WTC11 (cell line): Measurements from ENCODE around the gene MSANTD2. TPM values are rescaled to one million over a fixed set of nuclear protein-coding genes. Genes with fewer than 3 reads are reported as not detected.

Experiments used
- ATAC-seq: fragments of 200-7000 bp; cut with Tn5 transposase; 2 replicates; pipeline ENCODE4 v1.10.0; 2021; ENCODE audit warnings: mild to moderate bottlenecking, moderate library complexity
- CTCF ChIA-PET: fragments of 300-600 bp; sonication (Branson Sonifier 250); formaldehyde crosslinking; loops from one replicate; lab custom pipeline; 2021; ENCODE audit warnings: antibody characterized with exemption; lab: Charles Lee
- POLR2A ChIA-PET: fragments of 350-600 bp; sonication (Branson Sonifier 250); formaldehyde crosslinking; loops from one replicate; lab custom pipeline; 2021; ENCODE audit warnings: antibody characterized with exemption; lab: Charles Lee
- DNase-seq: peaks from one replicate; pipeline ENCODE4 v3.0.0; 2021; ENCODE audit warnings: low spot score
- H3K27ac Mint-ChIP-seq: 2 replicates; pipeline ENCODE4 v1.8.0; 2021; ENCODE audit warnings: mixed read lengths
- H3K27me3 Mint-ChIP-seq: 2 replicates; pipeline ENCODE4 v1.8.0; 2021; ENCODE audit warnings: low read depth, mild to moderate bottlenecking, moderate library complexity, mixed read lengths
- H3K36me3 Mint-ChIP-seq: 2 replicates; pipeline ENCODE4 v1.8.0; 2021; ENCODE audit warnings: mixed read lengths
- H3K4me1 Mint-ChIP-seq: 2 replicates; pipeline ENCODE4 v1.8.0; 2022; ENCODE audit warnings: mixed read lengths
- H3K4me3 Mint-ChIP-seq: 2 replicates; pipeline ENCODE4 v1.8.0; 2021; ENCODE audit warnings: mild to moderate bottlenecking, moderate library complexity, mixed read lengths
- H3K9me3 Mint-ChIP-seq: 2 replicates; pipeline ENCODE4 v1.8.0; 2021; ENCODE audit warnings: mixed read lengths
- GABPB1 ChIP-seq: sonication (generic); formaldehyde crosslinking; IDR thresholded peaks from 2 replicates; pipeline ENCODE4 v1.8.1; 2023; ENCODE audit warnings: mild to moderate bottlenecking, missing genetic modification reagents
- HMGA2 ChIP-seq: fragments of 250-450 bp; sonication (Bioruptor Pico); IDR thresholded peaks from 2 replicates; pipeline ENCODE4 v1.4.0; 2021; ENCODE audit warnings: mild to moderate bottlenecking, moderate library complexity
- MYBL2 ChIP-seq: sonication (generic); formaldehyde crosslinking; IDR thresholded peaks from 2 replicates; pipeline ENCODE4 v1.8.1; 2023; ENCODE audit warnings: mild to moderate bottlenecking, moderate library complexity, missing genetic modification reagents
- NFE2L1 ChIP-seq: sonication (generic); formaldehyde crosslinking; IDR thresholded peaks from 2 replicates; pipeline ENCODE4 v1.8.1; 2023; ENCODE audit warnings: missing genetic modification reagents
- SMAD4 ChIP-seq: sonication (generic); formaldehyde crosslinking; IDR thresholded peaks from 2 replicates; pipeline ENCODE4 v1.8.0; 2022; ENCODE audit warnings: mild to moderate bottlenecking, missing genetic modification reagents
- TEAD1 ChIP-seq: sonication (generic); formaldehyde crosslinking; IDR thresholded peaks from 2 replicates; pipeline ENCODE4 v1.8.0; 2022; ENCODE audit warnings: mild to moderate bottlenecking, missing genetic modification reagents
- TEAD4 ChIP-seq: sonication (generic); formaldehyde crosslinking; IDR thresholded peaks from 2 replicates; pipeline ENCODE4 v1.8.0; 2022; ENCODE audit warnings: mild to moderate bottlenecking, missing genetic modification reagents
- TP53 ChIP-seq: sonication (generic); formaldehyde crosslinking; IDR thresholded peaks from 2 replicates; pipeline ENCODE4 v1.8.1; 2023; ENCODE audit warnings: mild to moderate bottlenecking, missing genetic modification reagents
- ZBTB21 ChIP-seq: sonication (generic); formaldehyde crosslinking; IDR thresholded peaks from 2 replicates; pipeline ENCODE4 v1.8.1; 2023; ENCODE audit warnings: mild to moderate bottlenecking, missing genetic modification reagents, borderline replicate concordance
- ZNF317 ChIP-seq: sonication (generic); formaldehyde crosslinking; IDR thresholded peaks from 2 replicates; pipeline ENCODE4 v1.8.1; 2023; ENCODE audit warnings: low read depth, mild to moderate bottlenecking, moderate library complexity, missing genetic modification reagents, borderline replicate concordance
- total RNA-seq: library from RNA; stranded (reverse); gene quantifications from 3 replicates; pipeline ENCODE4 v1.2.3, GENCODE V29; 2021
- TF ChIP-seq, protein P1 (sequence below): sonication (generic); formaldehyde crosslinking; IDR thresholded peaks from 2 replicates; pipeline ENCODE4 v1.8.0; 2023; ENCODE audit warnings: missing genetic modification reagents
- TF ChIP-seq, protein P2 (sequence below): sonication (generic); formaldehyde crosslinking; IDR thresholded peaks from 2 replicates; pipeline ENCODE4 v1.8.1; 2023; ENCODE audit warnings: mild to moderate bottlenecking, missing genetic modification reagents
- TF ChIP-seq, protein P3 (sequence below): sonication (generic); formaldehyde crosslinking; IDR thresholded peaks from 2 replicates; pipeline ENCODE4 v1.8.1; 2023; ENCODE audit warnings: mild to moderate bottlenecking, missing genetic modification reagents, moderate library complexity
- TF ChIP-seq, protein P4 (sequence below): sonication (generic); formaldehyde crosslinking; IDR thresholded peaks from 2 replicates; pipeline ENCODE4 v1.8.1; 2022; ENCODE audit warnings: low read depth, missing genetic modification reagents, borderline replicate concordance
- TF ChIP-seq, protein P5 (sequence below): fragments of 250-450 bp; sonication (Bioruptor Pico); IDR thresholded peaks from 2 replicates; pipeline ENCODE4 v1.9.0; 2021; ENCODE audit warnings: mild to moderate bottlenecking
- TF ChIP-seq, protein P6 (sequence below): sonication (generic); formaldehyde crosslinking; IDR thresholded peaks from 2 replicates; pipeline ENCODE4 v1.8.1; 2022; ENCODE audit warnings: mild to moderate bottlenecking, missing genetic modification reagents, moderate library complexity, borderline replicate concordance
- TF ChIP-seq, protein P7 (sequence below): fragments of 200-600 bp; IDR thresholded peaks from 2 replicates; pipeline ENCODE4 v1.8.0; 2022; ENCODE audit warnings: antibody characterized with exemption

The MSANTD2 gene
- total RNA-seq, 1 experiment from 2014 or later: 17.5 TPM

DNA sequence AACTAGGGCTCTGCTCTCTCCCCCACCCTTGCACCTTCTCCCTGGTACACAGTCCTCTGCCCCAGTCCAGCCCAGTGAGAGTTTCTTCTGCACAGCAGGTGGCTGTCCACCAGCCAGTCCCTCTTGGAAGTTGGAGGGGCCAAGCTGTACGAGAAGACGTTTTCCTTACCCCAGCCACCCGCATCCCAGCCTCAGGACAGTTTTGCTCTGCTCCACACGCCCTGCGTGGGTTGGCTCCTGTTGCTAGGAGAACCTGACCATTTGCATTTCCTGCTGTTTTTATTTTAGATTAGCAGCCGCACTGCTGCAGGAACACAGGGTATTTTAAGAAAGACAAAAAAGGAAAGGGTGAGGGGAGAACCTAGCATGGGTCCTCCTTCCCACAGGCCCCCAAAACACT is 78.0 kb downstream of the MSANTD2 start:
- no peak for DNase-seq
- H3K36me3 Mint-ChIP-seq: no peaks in the 10 kb centered on the region
- peaks cover 66% of the 10 kb centered on the region for H3K4me1 Mint-ChIP-seq
- H3K4me3 Mint-ChIP-seq: no peak overlapping the region
- no peak for TF ChIP-seq TEAD1 (CRISPR knock-in tag)
- TF ChIP-seq, protein P1, sequence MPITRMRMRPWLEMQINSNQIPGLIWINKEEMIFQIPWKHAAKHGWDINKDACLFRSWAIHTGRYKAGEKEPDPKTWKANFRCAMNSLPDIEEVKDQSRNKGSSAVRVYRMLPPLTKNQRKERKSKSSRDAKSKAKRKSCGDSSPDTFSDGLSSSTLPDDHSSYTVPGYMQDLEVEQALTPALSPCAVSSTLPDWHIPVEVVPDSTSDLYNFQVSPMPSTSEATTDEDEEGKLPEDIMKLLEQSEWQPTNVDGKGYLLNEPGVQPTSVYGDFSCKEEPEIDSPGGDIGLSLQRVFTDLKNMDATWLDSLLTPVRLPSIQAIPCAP (CRISPR knock-in tag): no peak
- no peak for TF ChIP-seq TP53 (CRISPR knock-in tag)
- TF ChIP-seq, protein P2, sequence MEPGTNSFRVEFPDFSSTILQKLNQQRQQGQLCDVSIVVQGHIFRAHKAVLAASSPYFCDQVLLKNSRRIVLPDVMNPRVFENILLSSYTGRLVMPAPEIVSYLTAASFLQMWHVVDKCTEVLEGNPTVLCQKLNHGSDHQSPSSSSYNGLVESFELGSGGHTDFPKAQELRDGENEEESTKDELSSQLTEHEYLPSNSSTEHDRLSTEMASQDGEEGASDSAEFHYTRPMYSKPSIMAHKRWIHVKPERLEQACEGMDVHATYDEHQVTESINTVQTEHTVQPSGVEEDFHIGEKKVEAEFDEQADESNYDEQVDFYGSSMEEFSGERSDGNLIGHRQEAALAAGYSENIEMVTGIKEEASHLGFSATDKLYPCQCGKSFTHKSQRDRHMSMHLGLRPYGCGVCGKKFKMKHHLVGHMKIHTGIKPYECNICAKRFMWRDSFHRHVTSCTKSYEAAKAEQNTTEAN (CRISPR knock-in tag): no peak
- TF ChIP-seq SMAD4 (CRISPR knock-in tag): no peak
- TF ChIP-seq MYBL2 (CRISPR knock-in tag): no peak
- no peak for TF ChIP-seq HMGA2 (CRISPR knock-in tag)
- TF ChIP-seq ZNF317: no peak
- TF ChIP-seq, protein P3, sequence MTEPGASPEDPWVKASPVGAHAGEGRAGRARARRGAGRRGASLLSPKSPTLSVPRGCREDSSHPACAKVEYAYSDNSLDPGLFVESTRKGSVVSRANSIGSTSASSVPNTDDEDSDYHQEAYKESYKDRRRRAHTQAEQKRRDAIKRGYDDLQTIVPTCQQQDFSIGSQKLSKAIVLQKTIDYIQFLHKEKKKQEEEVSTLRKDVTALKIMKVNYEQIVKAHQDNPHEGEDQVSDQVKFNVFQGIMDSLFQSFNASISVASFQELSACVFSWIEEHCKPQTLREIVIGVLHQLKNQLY: no peak
- no peak for TF ChIP-seq TEAD4 (CRISPR knock-in tag)
- TF ChIP-seq GABPB1 (CRISPR knock-in tag): no peak
- no peak for TF ChIP-seq ZBTB21 (CRISPR knock-in tag)
- TF ChIP-seq, protein P4, sequence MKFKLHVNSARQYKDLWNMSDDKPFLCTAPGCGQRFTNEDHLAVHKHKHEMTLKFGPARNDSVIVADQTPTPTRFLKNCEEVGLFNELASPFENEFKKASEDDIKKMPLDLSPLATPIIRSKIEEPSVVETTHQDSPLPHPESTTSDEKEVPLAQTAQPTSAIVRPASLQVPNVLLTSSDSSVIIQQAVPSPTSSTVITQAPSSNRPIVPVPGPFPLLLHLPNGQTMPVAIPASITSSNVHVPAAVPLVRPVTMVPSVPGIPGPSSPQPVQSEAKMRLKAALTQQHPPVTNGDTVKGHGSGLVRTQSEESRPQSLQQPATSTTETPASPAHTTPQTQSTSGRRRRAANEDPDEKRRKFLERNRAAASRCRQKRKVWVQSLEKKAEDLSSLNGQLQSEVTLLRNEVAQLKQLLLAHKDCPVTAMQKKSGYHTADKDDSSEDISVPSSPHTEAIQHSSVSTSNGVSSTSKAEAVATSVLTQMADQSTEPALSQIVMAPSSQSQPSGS: no peak
- TF ChIP-seq, protein P5, sequence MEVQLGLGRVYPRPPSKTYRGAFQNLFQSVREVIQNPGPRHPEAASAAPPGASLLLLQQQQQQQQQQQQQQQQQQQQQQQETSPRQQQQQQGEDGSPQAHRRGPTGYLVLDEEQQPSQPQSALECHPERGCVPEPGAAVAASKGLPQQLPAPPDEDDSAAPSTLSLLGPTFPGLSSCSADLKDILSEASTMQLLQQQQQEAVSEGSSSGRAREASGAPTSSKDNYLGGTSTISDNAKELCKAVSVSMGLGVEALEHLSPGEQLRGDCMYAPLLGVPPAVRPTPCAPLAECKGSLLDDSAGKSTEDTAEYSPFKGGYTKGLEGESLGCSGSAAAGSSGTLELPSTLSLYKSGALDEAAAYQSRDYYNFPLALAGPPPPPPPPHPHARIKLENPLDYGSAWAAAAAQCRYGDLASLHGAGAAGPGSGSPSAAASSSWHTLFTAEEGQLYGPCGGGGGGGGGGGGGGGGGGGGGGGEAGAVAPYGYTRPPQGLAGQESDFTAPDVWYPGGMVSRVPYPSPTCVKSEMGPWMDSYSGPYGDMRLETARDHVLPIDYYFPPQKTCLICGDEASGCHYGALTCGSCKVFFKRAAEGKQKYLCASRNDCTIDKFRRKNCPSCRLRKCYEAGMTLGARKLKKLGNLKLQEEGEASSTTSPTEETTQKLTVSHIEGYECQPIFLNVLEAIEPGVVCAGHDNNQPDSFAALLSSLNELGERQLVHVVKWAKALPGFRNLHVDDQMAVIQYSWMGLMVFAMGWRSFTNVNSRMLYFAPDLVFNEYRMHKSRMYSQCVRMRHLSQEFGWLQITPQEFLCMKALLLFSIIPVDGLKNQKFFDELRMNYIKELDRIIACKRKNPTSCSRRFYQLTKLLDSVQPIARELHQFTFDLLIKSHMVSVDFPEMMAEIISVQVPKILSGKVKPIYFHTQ (CRISPR knock-in tag): no peak
- TF ChIP-seq NFE2L1: no peak
- TF ChIP-seq, protein P6, sequence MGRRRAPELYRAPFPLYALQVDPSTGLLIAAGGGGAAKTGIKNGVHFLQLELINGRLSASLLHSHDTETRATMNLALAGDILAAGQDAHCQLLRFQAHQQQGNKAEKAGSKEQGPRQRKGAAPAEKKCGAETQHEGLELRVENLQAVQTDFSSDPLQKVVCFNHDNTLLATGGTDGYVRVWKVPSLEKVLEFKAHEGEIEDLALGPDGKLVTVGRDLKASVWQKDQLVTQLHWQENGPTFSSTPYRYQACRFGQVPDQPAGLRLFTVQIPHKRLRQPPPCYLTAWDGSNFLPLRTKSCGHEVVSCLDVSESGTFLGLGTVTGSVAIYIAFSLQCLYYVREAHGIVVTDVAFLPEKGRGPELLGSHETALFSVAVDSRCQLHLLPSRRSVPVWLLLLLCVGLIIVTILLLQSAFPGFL (CRISPR knock-in tag): no peak
- TF ChIP-seq, protein P7, sequence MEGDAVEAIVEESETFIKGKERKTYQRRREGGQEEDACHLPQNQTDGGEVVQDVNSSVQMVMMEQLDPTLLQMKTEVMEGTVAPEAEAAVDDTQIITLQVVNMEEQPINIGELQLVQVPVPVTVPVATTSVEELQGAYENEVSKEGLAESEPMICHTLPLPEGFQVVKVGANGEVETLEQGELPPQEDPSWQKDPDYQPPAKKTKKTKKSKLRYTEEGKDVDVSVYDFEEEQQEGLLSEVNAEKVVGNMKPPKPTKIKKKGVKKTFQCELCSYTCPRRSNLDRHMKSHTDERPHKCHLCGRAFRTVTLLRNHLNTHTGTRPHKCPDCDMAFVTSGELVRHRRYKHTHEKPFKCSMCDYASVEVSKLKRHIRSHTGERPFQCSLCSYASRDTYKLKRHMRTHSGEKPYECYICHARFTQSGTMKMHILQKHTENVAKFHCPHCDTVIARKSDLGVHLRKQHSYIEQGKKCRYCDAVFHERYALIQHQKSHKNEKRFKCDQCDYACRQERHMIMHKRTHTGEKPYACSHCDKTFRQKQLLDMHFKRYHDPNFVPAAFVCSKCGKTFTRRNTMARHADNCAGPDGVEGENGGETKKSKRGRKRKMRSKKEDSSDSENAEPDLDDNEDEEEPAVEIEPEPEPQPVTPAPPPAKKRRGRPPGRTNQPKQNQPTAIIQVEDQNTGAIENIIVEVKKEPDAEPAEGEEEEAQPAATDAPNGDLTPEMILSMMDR: no peak
- TF ChIP-seq, all 79 proteins: peak for 0
- H3K27me3 Mint-ChIP-seq: peaks cover 88% of the 10 kb centered on the region
- ATAC-seq: no peak
- H3K9me3 Mint-ChIP-seq: no peaks in the 10 kb centered on the region
- ChIA-PET CTCF (no interaction called here), POLR2A (no interaction called here)
- H3K27ac Mint-ChIP-seq: no peak overlapping the region
